Measurements from ENCODE around the gene PTGER3.

DNA sequence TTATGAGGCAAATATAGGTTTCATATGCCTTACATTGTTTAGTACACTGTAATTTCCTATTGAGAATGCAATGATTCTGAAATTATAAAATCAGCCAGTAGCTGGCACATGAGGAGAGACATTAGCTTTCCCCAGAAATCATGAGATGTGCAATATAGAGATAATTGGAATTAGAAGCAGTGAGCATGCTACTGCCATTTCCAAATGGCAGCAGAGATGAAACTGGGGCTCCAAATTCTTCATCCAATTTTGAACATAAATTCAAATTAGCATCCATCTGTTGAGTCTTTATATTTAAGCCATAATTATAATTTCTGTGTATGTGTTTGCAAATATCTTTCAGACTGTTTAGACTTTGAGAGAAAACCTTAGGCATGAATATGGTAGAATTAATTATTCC lies 28.8 kb downstream of the PTGER3 start:
- no peak for TF ChIP-seq EZH2 (IDR thresholded peaks at IDR 0.05; ENCODE audit: low read length, missing control alignments)
- TF ChIP-seq CTCF (conservative IDR thresholded peaks at IDR 0.05 in 1 of 2, IDR thresholded peaks at IDR 0.05 in 1 of 2; ENCODE audit: low read depth in 1 of 2, low read length in 2 of 2) = no peak
